Hepatocyte (in vitro differentiated cells): ENCODE data around the gene TMEM41B. TPM values are rescaled to one million over a fixed set of nuclear protein-coding genes. Genes with fewer than 3 reads are reported as not detected.
A peak's percentile ranks its signal among the peaks of the same experiment; 100 is the strongest.

ENCODE experiments used
- DNase-seq: peaks from one replicate; pipeline ENCODE4 v3.0.0-alpha.2; 2016; ENCODE audit warnings: low spot score
- H2AFZ ChIP-seq: fragments of 200-600 bp; sonication (generic); 2 replicates; pipeline ENCODE4 v1.6.0; 2016; ENCODE audit warnings: antibody characterized with exemption, mild to moderate bottlenecking
- H3K27ac ChIP-seq: fragments of 200-600 bp; sonication (generic); 2 replicates; pipeline ENCODE4 v1.5.1; 2016; ENCODE audit warnings: mild to moderate bottlenecking
- H3K27me3 ChIP-seq: fragments of 200-600 bp; sonication (generic); 2 replicates; pipeline ENCODE4 v1.6.1; 2016
- H3K36me3 ChIP-seq: fragments of 200-600 bp; sonication (generic); replicated peaks from 2 replicates; pipeline ENCODE4 v1.5.1; 2016; ENCODE audit warnings: low read depth; ENCODE audit not compliant: insufficient read depth
- H3K4me1 ChIP-seq: fragments of 200-600 bp; sonication (generic); 2 replicates; pipeline ENCODE4 v1.5.1; 2016; ENCODE audit warnings: mild to moderate bottlenecking, moderate library complexity; ENCODE audit not compliant: insufficient read depth
- H3K4me2 ChIP-seq: fragments of 200-600 bp; sonication (generic); 2 replicates; pipeline ENCODE4 v1.6.0; 2016
- H3K4me3 ChIP-seq: fragments of 200-600 bp; sonication (generic); 2 replicates; pipeline ENCODE4 v1.5.1; 2016; ENCODE audit warnings: mild to moderate bottlenecking
- H3K79me2 ChIP-seq: fragments of 200-600 bp; sonication (generic); 2 replicates; pipeline ENCODE4 v1.6.0; 2017; ENCODE audit warnings: mild to moderate bottlenecking
- H3K9me2 ChIP-seq: fragments of 200-600 bp; sonication (generic); replicated peaks from 2 replicates; pipeline ENCODE4 v1.6.0; 2017; ENCODE audit warnings: mild to moderate bottlenecking; ENCODE audit not compliant: insufficient read depth
- H3K9me3 ChIP-seq: fragments of 200-600 bp; sonication (generic); 2 replicates; pipeline ENCODE4 v1.5.1; 2016; ENCODE audit warnings: low read depth, mild to moderate bottlenecking
- H4K20me1 ChIP-seq: fragments of 200-600 bp; sonication (generic); 2 replicates; pipeline ENCODE4 v1.6.0; 2016; ENCODE audit warnings: mild to moderate bottlenecking; ENCODE audit not compliant: insufficient read depth, poor library complexity, severe bottlenecking
- CTCF ChIP-seq: fragments of 200-600 bp; sonication (generic); IDR thresholded peaks from 2 replicates; pipeline ENCODE4 v1.5.1; 2016; ENCODE audit warnings: antibody characterized with exemption, mild to moderate bottlenecking; ENCODE audit not compliant: poor library complexity
- EZH2 ChIP-seq: fragments of 200-600 bp; sonication (generic); IDR thresholded peaks from 2 replicates; pipeline ENCODE4 v1.6.1; 2016; ENCODE audit warnings: antibody characterized with exemption, mild to moderate bottlenecking, borderline replicate concordance
- EZH2phosphoT487 ChIP-seq: fragments of 200-600 bp; sonication (generic); IDR thresholded peaks from one replicate; pipeline ENCODE4 v1.6.1; 2018; ENCODE audit warnings: antibody characterized with exemption, mild to moderate bottlenecking, low read depth, moderate library complexity; ENCODE audit not compliant: unreplicated experiment, severe bottlenecking
- WGBS: methylation state at CpG from one replicate; pipeline ENCODE4 v1.1.6; 2016; ENCODE audit warnings: low lambda C conversion rate; ENCODE audit errors: missing lambda C conversion rate; 5-methylcytosine and 5-hydroxymethylcytosine counted together
- polyA plus RNA-seq: library from polyadenylated mRNA; unstranded; fragments of >200 nt; fragmentation: Nextera tagmentation; extraction: Ambion mirVana; gene quantifications from 2 replicates; pipeline ENCODE4 v1.2.1, GENCODE V29; 2016
- total RNA-seq: library from RNA; depleted of rRNA; stranded (reverse); fragments of >200 nt; gene quantifications from 2 replicates; pipeline ENCODE4 v1.2.3, GENCODE V29; 2014

TMEM41B gene
- total and polyA plus RNA-seq, 2 experiments from 2014 or later, result 39.6 to 74.4 TPM

GRCh38 chr11:9315078-9315688, 790 bp upstream of the TMEM41B start:
- peak overlapping the region; percentile 77 for H3K4me2 ChIP-seq
- H3K4me1 ChIP-seq, result peaks cover 20% of the 10 kb centered on the region
- H3K36me3 ChIP-seq, result no peaks in the 10 kb centered on the region
- 82% methylated on average over 16 of the region's 16 CpGs for WGBS
- peaks cover 21% of the 10 kb centered on the region for H4K20me1 ChIP-seq
- H3K9me2 ChIP-seq, result no peaks in the 10 kb centered on the region
- H3K4me3 ChIP-seq, result peak overlapping the region; percentile 12
- peaks cover 41% of the 10 kb centered on the region for H3K79me2 ChIP-seq
- peak overlapping the region; percentile 83 for H2AFZ ChIP-seq
- no peak for TF ChIP-seq EZH2phosphoT487
- no peak for TF ChIP-seq CTCF
- no peak for TF ChIP-seq EZH2
- H3K9me3 ChIP-seq, result no peaks in the 10 kb centered on the region
- H3K27ac ChIP-seq, result peak overlapping the region; percentile 87
- no peaks in the 10 kb centered on the region for H3K27me3 ChIP-seq
- no peak for DNase-seq

GRCh38 chr11:9313648-9314290, 624 bp downstream of the TMEM41B start:
- WGBS, result under 1% methylated on average over 23 of the region's 27 CpGs
- no peaks in the 10 kb centered on the region for H3K27me3 ChIP-seq
- peak overlapping the region; percentile 74 for H3K4me2 ChIP-seq
- peaks cover 27% of the 10 kb centered on the region for H4K20me1 ChIP-seq
- no peaks in the 10 kb centered on the region for H3K9me3 ChIP-seq
- TF ChIP-seq CTCF (no peak), EZH2 (no peak), EZH2phosphoT487 (no peak)
- H3K79me2 ChIP-seq, result peaks cover 53% of the 10 kb centered on the region
- peak; percentile 45 for DNase-seq
- peak overlapping the region; percentile 88 for H3K4me3 ChIP-seq
- no peaks in the 10 kb centered on the region for H3K9me2 ChIP-seq
- peak overlapping the region; percentile 92 for H3K27ac ChIP-seq
- peaks cover 13% of the 10 kb centered on the region for H3K4me1 ChIP-seq
- H2AFZ ChIP-seq, result peak overlapping the region; percentile 74
- H3K36me3 ChIP-seq, result no peaks in the 10 kb centered on the region

- WGBS, result 90% methylated on average over 3 of the region's 3 CpGs
- TF ChIP-seq EZH2phosphoT487 (no peak), EZH2 (no peak), CTCF (no peak)
Observed at GRCh38 chr11:9310485-9311090, 3.8 kb downstream of the TMEM41B start.

More at GRCh38 chr11:9310485-9311090, 3.8 kb downstream of the TMEM41B start:
- peaks cover 85% of the 10 kb centered on the region for H3K79me2 ChIP-seq
- H4K20me1 ChIP-seq, result peaks cover 28% of the 10 kb centered on the region
- no peak overlapping the region for H3K27ac ChIP-seq
- no peak overlapping the region for H3K4me2 ChIP-seq
- H3K4me3 ChIP-seq, result no peak overlapping the region
- peaks cover 3% of the 10 kb centered on the region for H3K4me1 ChIP-seq
- no peaks in the 10 kb centered on the region for H3K36me3 ChIP-seq
- H3K9me3 ChIP-seq, result no peaks in the 10 kb centered on the region
- no peaks in the 10 kb centered on the region for H3K27me3 ChIP-seq
- H2AFZ ChIP-seq, result no peak overlapping the region
- no peak for DNase-seq
- H3K9me2 ChIP-seq, result no peaks in the 10 kb centered on the region
